GM19452 (cell line): ENCODE measurements around the gene FAM3B.
"Not testable (repeated sequence)": the region's sequence is repeated elsewhere in the genome, so short reads cannot be mapped to it uniquely, and the experiment has no call there.

Experiments
- ATAC-seq: cut with Tn5 transposase; IDR thresholded peaks from one replicate; pipeline ENCODE4 v1.9.1; 2021; ENCODE audit not compliant: unreplicated experiment

FAM3B gene

DNA sequence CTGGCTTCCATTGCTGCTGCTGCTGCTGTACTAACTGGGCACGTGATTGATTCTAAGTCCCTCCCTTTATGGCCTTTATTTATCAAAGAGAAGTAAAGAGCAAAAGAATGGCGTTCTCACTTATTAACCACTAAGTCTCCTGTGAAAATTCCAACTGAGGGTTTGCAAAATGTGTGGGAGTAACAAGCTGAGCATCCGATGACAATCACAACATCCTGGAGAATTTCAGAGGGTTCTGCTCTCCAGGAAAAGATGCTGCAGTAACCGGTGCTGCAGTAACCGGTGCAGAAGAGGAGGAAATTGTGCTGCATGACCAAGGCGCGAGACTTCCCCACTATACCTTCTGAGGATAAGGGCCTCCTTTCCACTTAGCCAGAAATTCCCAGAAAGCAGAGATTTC, 32.5 kb downstream of the FAM3B start:
- ATAC-seq, result no peak

DNA sequence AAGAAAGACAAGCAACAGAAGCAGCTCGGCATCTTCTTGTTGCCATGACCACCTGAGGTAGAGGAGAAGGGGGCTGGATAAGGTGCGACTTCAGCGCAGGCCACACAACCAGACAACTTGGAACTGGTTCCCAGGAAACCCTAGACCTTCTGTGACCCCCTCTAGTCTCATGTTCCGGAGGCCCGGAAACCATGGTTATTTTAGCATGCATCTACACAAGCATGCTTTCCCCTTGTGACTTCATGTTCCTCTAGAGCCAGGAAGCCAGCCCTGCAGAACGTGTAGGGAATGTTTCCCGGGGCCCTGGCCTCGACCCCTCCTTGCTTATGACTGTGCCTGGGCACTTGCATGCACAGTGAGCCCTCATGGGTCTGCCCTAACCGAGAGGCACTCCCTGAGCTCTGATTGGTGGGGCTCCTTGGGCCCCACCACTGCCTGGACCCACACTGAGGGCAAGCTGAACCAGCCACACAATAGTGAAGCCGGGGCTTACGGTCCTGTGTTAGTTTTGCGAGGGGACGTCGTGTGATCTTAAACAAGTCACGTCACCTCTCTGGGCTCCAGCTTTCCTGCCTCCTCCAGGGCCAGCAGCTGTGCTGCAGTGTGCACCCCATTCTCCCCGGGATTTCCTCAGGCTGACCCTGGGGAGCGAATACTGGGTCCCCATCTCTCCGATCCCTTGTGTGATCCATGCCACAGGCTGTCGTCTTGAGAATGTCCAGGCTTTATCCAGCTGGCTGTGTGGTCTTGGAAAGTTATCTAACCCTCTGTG, 33.2 kb downstream of the FAM3B start:
- ATAC-seq, result no peak

DNA sequence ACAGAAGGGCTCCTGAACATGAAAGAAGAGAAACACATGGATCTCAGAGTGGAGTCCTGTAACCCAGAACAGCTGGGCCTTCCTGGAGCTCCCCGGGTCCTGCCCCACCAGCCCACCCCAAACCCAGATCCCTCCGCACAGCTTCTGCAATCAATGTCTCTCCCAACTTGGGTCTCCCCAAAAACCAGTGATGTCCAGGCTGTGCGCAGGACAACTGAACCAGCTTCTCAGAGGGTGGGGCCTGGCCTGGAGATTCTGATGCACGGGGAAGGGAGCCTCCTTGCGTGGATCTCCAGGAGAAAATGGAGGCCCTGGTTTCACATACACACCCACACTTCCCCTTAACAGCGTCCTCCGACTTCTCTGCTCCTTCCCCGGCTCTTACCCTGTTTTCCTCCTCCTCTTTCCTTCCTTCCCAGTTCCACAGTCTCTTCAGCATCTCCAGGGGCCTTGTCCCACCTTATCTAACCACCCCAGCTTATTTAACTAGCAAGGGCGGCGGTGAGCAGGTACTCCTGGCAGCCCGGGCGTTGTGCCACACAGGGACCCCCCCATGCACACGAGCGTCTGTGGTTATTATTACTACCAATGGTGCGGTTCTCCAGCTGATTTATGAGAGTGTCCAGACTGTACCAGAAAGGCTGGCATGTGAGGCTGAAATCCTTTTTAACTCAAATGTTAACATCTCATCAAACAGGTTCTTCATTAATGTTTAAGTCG, 34.0 kb downstream of the FAM3B start:
- ATAC-seq, result no peak

DNA sequence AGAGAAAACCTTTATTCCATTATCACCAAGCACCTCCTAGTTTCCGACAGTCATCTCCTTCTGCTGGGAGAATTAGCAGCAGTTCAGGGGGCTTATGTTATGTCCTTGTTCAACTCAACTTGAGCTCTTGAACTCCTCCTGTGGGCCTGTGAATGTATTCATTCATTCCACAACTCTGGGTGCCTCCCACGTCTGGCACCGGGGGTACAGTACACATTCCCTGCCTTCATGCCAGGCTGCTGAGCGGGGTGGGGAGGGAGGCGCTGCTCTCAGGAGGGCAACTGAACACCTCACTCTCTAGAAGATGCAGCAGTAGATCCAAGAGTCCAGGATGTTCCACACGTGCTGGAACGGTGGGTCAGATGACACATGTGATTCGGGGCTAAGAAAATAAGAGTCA, 40.9 kb downstream of the FAM3B start:
- ATAC-seq, result no peak

DNA sequence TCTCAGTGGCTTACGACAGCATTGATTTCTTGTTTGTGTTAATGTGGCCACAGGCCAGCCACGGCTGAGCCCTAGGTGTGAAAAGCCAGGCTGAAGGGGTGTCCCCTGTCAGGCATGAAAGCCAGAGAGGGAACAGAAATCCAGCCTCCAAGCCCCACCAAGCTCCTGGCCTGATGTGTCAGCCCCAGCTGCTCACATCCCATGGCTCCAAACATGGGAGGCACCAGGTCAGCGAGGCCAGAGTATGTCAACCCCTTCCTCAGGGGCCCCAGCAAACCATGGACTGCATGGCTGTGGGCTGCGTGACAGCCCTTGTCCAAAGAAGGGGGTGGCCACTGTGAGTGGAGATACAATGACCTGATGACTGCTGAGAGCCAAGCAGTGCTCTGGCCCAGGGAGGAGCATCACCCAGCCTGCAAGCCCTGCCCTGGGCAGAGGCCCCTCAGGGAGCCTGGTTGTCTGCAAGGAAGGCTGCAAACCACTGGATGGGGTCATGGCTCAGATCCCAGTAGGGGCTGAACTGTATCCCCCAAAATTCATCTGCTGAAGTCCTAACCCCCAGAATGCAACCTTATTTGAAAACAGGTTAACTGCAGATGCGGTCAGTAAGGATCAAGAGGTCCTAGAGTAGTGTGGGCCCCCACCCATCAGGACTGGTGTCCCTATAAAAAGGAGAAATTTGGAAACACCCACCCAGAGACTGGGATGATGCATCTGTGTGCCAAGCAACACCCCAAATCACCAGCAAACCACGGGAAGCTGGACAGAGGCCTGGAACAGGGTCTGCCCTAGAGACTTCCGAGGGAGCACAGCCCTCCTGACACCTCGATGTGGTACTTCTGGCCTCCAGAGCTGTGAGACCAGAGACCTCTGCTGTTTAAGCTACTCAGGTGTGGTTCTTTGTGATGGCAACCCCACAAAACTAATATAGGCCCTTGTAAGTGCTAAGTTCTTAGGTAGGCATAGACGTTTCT, 41.9 kb downstream of the FAM3B start:
- no peak for ATAC-seq

DNA sequence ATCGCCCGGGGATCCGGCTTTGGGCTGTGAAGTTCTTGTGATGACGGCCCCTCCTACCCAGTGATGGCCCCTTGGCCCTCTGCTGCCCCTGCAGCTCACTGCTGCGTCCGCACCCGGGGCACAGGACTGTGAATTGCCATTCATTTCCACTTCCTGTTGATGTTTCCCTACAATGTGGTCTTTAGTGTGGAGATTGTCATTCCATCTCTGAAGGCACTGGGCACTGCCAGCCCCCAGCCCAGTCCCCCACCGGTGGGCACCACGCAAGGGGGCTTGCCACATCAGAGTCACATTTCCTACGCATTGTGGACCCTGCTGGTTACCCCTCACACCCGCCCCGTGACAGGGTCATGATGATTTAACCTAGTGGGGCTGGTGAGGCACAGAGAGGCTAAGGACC, 42.7 kb downstream of the FAM3B start:
- ATAC-seq, result no peak

DNA sequence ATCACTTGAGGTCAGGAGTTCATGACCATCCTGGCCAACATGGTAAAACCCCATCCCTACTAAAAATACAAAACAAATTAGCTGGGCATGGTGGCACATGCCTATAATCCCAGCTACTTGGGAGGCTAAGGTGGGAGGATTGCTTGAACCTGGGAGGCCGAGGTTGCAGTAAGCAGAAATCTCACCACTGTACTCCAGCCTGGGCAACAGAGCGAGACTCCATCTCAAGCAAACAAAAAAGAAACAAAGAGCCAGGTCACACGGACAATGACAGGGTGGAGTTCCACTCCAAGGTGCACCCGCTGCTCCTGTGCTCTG, 43.1 kb downstream of the FAM3B start:
- ATAC-seq, result not testable (repeated sequence)

DNA sequence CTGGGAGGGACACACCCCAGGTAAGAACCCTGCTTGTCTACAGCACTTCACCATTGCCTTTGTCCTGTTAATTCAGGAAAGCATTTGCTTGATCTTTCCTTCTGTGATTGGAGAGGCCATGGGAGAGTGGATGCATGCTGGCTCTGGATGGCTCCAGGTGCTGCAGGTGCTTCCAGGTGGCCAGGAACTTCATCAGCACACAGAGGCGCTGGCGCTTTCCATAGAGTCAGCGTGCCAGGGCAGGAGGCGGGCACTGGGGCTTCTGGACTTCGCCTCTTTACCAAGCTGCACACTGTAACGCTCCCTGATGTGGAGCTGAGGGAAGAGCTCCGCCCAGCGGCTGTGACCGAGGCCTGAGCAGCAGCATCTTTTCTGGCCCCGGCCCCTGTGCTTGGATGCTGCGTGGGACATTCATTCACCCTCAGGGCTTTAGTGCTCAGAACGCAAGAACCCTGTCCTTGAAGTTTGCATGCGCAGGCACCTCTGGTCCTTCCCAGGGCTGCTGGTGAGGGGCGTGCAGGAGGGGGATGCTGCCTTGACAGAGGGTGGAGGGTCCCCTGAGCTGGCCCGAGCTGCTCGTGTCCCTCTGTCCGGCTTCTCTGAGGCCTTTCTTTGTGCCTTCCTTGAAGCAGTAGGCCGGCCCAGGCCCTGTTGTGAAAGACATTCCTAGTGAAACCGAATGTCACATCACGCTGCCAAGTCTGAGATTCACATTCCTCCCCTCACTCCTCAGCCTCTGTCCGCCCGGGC, 43.6 kb downstream of the FAM3B start:
- ATAC-seq, result no peak

DNA sequence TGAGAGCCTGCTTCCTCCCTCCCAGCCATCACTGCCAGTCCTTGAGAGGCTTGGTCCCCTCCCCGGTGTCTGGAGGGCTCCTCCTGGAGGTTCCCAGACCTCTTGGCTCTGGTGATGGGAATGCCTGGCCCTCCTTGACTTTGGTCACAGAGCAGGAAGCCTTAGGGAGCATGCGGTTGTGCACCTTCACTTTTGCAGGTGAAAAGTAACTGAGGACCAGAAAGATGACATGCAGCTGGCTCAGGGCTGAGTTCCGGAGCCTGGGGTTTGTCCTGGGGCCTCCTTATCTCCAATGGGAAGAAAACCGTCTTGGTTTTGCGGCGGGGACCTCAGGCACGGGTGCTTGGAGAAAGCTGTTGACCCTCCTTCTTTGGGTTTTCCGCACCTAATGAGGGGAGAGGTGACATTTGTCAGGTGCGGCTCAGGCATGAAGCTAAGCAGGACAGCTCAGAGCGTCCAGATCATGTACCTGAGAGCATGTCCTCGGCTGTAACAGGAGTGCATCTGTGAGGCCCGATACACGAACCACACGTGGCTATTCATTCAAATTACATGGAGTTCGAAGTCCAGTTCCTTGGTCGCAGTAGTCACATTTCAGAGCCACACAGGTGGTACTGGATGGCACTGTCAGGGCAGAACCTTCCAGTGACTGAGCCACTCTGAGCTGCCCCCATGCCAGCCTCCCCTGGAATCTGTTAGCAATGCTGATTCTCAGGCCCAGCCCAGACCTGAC, 44.6 kb downstream of the FAM3B start:
- ATAC-seq, result no peak

DNA sequence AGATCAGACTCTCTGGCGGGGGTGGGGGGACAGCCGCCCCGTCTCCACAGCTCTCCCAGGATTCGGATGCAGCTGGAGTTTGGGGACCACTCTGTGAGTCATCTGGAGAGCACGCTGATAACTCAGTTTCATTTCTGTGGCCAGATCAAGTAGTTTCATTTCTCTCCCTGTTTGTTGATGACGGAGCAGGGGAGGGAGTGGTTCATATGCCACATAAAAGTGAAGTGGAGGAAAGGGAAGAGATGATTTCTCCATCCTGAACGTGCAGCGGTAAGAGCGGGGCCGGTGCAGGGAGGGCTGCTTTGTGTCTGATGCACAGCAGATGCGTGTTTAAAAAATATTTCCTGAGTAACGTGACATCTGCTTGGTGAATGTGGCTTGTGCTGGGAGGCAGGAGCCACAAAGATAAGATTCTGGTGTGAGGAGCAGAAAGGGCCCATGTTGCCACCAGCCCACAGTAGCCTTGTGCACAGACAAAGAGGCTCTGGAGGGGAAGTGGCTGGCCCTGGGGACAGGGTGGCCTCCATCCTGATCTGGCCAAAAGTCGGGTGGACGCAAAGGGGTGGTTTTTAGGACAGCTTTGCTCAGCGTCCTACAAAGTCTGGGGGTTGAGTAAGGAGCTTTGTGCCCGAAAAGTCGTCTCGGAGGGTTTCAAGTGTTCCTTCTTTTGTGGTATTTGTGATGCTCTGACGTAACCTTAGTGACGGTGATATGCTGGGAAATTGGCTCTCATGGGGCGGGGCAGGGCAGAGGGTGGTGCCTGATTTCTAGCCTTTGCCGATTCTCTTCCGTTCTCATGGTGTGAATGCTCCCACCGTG, 45.4 kb downstream of the FAM3B start, which contains the start of gene MX2:
TSS of gene MX2 (plus strand) at position 242 of the 819 bp plus-strand sequence. CDS start 14,880 bp downstream, outside the sequence.
- peak; percentile 59 for ATAC-seq

DNA sequence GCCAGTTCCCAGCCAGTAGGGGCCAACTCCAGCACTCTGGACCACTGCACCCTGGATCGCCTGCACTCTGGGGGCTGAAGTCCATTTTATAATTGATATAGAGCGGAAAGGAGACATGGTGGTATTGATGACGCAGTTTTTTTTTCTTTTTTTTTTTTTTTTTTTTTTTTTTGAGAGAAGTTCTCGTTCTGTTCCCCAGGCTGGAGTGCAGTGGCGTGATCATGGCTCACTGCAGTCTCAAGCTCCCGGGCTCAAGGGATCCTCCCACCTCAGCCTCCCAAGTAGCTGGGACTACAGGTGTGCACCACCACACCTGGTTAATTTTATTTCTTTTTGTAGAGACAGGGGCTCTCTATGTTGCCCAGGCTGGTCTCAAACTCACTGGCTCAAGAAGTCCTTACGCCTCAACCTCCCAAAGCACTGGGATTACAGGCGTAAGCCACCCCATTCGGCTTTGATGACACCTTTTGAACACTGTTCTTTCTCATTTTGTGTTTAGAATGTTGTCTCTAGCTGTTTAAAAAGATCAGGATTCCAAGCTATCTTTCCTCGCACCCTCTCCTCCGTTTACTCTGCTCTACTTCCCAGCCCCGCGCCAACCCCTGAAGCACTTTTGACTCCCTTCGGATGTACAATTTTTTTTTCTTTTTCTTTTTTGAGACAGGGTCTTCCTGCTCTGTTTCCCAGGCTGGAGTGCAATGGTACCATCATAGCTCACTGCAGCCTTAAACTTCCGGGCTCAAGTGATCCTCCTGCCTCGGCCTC, 46.2 kb downstream of the FAM3B start:
- ATAC-seq, result no peak

DNA sequence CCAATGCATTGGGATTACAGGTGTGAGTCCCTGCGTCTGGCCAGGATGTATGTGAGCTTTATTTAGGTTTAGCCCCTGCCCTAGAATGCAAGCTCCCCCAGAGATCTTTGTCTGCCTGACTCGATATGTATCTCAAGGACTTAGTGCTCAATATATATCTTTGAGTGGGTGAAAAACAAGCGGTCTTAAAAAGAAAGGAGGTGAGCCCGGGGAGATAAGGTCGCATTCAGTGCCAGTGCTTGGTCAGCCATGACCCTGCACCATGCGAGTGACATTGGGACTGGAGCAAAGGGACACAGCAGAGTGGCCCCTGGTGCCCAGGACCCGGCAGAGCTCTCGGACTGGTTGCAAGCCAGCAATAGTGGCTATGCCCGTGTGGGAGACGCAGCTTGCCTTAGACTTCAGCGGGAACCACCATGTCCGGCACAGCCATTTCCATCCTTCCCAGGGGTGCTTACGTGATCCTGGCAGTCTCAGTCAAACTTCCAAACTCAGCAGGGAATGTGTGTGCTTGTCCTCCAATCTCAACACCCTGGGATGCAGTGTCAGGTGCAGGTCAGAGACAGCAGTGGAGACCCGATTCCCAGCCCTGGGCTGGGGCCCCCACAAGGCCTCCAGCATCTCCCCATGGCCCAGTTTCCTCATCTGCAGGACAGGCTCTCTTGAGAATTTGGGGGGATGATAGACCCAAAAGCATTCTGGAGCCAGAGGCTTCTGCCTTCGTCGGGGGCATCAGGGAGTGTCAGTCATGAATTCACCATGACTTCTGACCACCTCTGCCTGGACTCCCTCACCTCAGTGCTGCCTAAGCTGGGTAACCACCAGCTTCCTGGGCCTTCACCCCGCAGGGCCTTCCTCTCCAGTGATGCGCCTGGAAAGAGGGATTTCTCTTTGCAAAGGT, 47.0 kb downstream of the FAM3B start:
- no peak for ATAC-seq

DNA sequence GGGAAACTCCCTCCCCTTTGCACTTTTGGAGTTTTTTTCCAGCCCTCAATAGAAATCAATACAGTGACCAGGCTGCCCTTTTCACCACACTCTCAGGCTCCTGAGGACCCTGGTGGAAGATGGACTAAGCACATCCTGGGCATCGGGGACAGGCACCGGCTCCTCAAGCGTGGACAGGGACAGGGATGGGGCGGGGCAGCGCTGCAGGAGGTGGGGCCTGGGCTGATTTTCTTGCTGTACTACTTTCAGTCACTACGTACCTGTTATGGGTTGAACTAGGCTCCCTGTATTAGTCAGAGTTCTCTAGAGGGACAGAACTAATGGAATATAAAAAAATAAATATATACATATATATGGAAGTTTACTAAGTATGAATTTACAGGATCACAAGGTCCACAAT, 47.7 kb downstream of the FAM3B start:
- no peak for ATAC-seq

DNA sequence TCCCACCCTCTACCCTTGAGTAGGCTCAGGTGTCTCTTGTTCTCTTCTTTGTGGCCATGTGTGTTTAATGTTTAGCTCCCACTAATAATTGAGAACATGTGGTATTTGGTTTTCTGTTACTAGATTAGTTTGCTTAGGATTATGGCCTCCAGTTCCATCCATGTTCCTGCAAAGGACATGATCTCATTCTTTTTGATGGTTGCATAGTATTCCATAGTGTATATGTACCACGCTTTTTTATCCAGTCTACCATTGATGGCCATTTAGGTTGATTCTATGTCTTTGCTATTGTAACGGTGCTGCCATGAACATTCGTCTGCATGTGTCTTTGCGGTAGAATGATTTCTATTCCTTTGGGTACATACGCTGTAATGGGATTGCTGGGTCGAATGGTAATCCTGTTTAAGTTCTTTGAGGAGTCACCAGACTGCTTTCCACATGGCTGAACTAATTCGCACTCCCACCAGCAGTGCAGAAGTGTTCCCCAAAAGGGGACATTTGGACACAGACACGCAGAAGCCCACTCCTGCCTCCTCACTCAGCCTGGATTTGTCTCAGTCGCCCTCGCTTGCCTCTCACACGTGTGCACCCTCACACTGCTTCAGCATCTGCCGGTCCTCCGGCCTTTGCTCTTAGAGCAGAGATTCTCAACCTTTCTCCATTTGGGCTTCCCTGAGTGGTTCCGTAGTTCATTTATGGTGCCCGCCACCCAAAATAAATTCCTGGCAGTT, 48.9 kb downstream of the FAM3B start:
- no peak for ATAC-seq

DNA sequence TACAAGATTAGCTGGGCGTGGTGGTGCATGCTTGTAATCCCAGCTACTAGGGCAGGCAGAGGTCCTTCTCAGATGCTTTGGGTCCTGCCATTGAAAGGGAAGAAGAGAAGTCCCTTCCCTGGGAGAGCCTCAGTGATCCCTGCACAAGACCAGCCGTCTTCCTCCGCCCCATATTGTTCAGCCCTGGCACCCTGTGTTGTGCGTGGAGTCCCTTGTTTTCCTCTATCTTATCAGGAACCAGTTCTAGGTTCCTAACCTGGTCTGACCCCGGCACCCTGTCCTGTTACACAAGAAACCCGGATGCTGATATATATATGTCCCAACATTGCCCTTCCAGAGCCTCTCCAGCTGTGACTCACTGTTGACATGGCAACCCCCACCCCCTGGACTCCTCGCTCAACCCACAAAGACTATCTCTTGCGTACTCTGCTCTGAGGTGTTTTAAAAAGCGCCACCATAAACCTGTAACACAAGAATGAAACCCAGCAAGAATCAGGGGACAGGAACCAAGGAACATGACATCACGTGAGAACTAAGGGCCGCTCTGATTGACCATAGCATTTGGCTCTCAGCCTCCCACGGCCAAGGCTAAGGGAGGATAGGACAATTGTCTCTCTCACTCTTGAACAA, 50.0 kb downstream of the FAM3B start:
- ATAC-seq, result no peak

DNA sequence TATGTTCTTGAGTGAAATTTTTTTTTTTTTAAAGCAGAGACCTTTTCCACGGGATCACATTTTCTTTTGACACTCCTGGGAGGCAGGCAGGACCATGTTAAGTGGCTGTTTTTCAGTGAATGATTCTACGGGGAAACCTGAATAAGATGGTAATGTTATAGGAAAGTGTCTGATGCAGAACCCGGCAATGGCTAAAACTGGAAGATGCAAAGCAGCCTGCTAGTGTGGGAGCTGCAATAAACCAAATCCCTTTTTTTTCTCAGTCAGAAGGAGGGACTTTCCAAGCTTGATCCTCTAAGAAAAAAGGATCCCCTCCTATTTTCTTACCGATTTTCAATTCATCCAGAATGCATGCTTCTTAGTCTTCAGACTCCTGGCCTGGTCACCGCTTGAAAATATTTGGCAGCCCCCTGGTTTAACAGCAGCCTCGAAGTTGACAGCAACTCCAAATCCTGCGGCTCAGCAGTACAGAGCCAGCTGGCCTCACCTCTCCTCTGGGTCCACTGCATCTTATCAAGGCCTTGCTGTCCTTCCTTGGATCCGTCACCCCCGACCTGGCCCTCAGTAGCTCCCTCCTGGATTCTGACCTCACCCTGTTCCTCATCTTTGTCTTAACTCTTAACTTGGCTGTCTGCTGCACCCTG, 50.8 kb downstream of the FAM3B start:
- ATAC-seq, result peak; percentile 10
